Measurements from ENCODE around the gene RPUSD4. TPM values are rescaled to one million over a fixed set of nuclear protein-coding genes. Genes with fewer than 3 reads are reported as not detected.

Gene RPUSD4
- total and polyA plus RNA-seq, 2 experiments from 2014 or later: 20.8 to 60.8 TPM

- Histone ChIP-seq H3K36me3 (ENCODE audit: insufficient read depth) (peaks cover 1% of the 10 kb centered on the region; the same call in 1 of the 2 replicates), H2AFZ (no peak overlapping the region), H4K20me1 (replicated peaks; ENCODE audit: insufficient read depth) (peaks cover 59% of the 10 kb centered on the region), H3K4me1 (ENCODE audit: insufficient read depth) (peaks cover 19% of the 10 kb centered on the region), H3K9me2 (ENCODE audit: insufficient read depth) (no peaks in the 10 kb centered on the region), H3K4me3 (no peak overlapping the region), H3K4me2 (no peak overlapping the region), H3K27ac (ENCODE audit: low read depth) (no peak overlapping the region), H3K79me2 (replicated peaks; ENCODE audit: insufficient read depth) (peaks cover 92% of the 10 kb centered on the region), H3F3A (replicated peaks; ENCODE audit: low read depth) (no peaks in the 10 kb centered on the region; the same call in 1 of the 2 replicates), H3K27me3 (ENCODE audit: insufficient read depth) (no peaks in the 10 kb centered on the region)
- Mint-ChIP-seq H3K4me3 (no peak overlapping the region), H3K36me3 (ENCODE audit: low read depth) (peaks cover 10% of the 10 kb centered on the region; the same call in 2 of the 3 replicates), H3K27ac (no peak overlapping the region), H3K9me3 (peaks cover 2% of the 10 kb centered on the region; the same call in 1 of the 3 replicates), H3K4me1 (peaks cover 16% of the 10 kb centered on the region), H3K27me3 (ENCODE audit: insufficient read depth, low read depth, poor library complexity) (peaks cover 8% of the 10 kb centered on the region)
- DNase-seq (ENCODE audit: low spot score): no peak
- ATAC-seq: no peak
- no peak for TF ChIP-seq POLR2AphosphoS5 (IDR thresholded peaks at IDR 0.05; ENCODE audit: low read depth)
- TF ChIP-seq EZH2phosphoT487 (IDR thresholded peaks at IDR 0.05; ENCODE audit: unreplicated experiment): no peak
- no peak for TF ChIP-seq ZNF114 (CRISPR knock-in tag; IDR thresholded peaks at IDR 0.05)
- no peak for TF ChIP-seq EZH2 (IDR thresholded peaks at IDR 0.05; ENCODE audit: low read depth, unreplicated experiment)
- TF ChIP-seq ZNF331 (CRISPR knock-in tag; IDR thresholded peaks at IDR 0.05; ENCODE audit: low read depth): no peak
- no peak for TF ChIP-seq STAT1 (IDR thresholded peaks at IDR 0.05; ENCODE audit: unreplicated experiment)
- TF ChIP-seq, protein P1, sequence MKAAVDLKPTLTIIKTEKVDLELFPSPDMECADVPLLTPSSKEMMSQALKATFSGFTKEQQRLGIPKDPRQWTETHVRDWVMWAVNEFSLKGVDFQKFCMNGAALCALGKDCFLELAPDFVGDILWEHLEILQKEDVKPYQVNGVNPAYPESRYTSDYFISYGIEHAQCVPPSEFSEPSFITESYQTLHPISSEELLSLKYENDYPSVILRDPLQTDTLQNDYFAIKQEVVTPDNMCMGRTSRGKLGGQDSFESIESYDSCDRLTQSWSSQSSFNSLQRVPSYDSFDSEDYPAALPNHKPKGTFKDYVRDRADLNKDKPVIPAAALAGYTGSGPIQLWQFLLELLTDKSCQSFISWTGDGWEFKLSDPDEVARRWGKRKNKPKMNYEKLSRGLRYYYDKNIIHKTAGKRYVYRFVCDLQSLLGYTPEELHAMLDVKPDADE (IDR thresholded peaks at IDR 0.05): no peak
- no peak for TF ChIP-seq REST (IDR thresholded peaks at IDR 0.05; ENCODE audit: unreplicated experiment)
- no peak for TF ChIP-seq CREB1 (CRISPR knock-in tag; IDR thresholded peaks at IDR 0.05; ENCODE audit: low read depth)
- no peak for TF ChIP-seq NANOG (IDR thresholded peaks at IDR 0.05; ENCODE audit: borderline replicate concordance)
Measured at GRCh38 chr11:126214841-126215240, 3.4 kb upstream of the RPUSD4 start.

- Histone ChIP-seq H3K79me2 (replicated peaks; ENCODE audit: insufficient read depth) (peaks cover 92% of the 10 kb centered on the region), H3K9me2 (ENCODE audit: insufficient read depth) (no peaks in the 10 kb centered on the region), H2AFZ (no peak overlapping the region), H3F3A (replicated peaks; ENCODE audit: low read depth) (no peaks in the 10 kb centered on the region; the same call in 1 of the 2 replicates), H3K36me3 (ENCODE audit: insufficient read depth) (peaks cover 5% of the 10 kb centered on the region; the same call in 1 of the 2 replicates), H3K4me3 (no peak overlapping the region), H3K27me3 (ENCODE audit: insufficient read depth) (no peaks in the 10 kb centered on the region), H3K4me2 (no peak overlapping the region), H3K27ac (ENCODE audit: low read depth) (no peak overlapping the region), H4K20me1 (replicated peaks; ENCODE audit: insufficient read depth) (peaks cover 59% of the 10 kb centered on the region), H3K4me1 (ENCODE audit: insufficient read depth) (peaks cover 19% of the 10 kb centered on the region)
- no peak for ATAC-seq
- Mint-ChIP-seq H3K27me3 (ENCODE audit: insufficient read depth, low read depth, poor library complexity) (peaks cover 8% of the 10 kb centered on the region), H3K4me3 (no peak overlapping the region), H3K4me1 (peaks cover 16% of the 10 kb centered on the region), H3K27ac (no peak overlapping the region), H3K36me3 (ENCODE audit: low read depth) (peaks cover 14% of the 10 kb centered on the region), H3K9me3 (peaks cover 2% of the 10 kb centered on the region; the same call in 1 of the 3 replicates)
- no peak for DNase-seq (ENCODE audit: low spot score)
- no peak for TF ChIP-seq REST (IDR thresholded peaks at IDR 0.05; ENCODE audit: unreplicated experiment)
- no peak for TF ChIP-seq EZH2 (IDR thresholded peaks at IDR 0.05; ENCODE audit: low read depth, unreplicated experiment)
Measured at GRCh38 chr11:126214441-126214840, 3.0 kb upstream of the RPUSD4 start.

All from GM23338 (cell line).